ENCODE results near the gene DCDC1. TPM values are rescaled to one million over a fixed set of nuclear protein-coding genes. Genes with fewer than 3 reads are reported as not detected.

Gene DCDC1
- total RNA-seq, 2 experiments from 2014 or later: not detected

DNA sequence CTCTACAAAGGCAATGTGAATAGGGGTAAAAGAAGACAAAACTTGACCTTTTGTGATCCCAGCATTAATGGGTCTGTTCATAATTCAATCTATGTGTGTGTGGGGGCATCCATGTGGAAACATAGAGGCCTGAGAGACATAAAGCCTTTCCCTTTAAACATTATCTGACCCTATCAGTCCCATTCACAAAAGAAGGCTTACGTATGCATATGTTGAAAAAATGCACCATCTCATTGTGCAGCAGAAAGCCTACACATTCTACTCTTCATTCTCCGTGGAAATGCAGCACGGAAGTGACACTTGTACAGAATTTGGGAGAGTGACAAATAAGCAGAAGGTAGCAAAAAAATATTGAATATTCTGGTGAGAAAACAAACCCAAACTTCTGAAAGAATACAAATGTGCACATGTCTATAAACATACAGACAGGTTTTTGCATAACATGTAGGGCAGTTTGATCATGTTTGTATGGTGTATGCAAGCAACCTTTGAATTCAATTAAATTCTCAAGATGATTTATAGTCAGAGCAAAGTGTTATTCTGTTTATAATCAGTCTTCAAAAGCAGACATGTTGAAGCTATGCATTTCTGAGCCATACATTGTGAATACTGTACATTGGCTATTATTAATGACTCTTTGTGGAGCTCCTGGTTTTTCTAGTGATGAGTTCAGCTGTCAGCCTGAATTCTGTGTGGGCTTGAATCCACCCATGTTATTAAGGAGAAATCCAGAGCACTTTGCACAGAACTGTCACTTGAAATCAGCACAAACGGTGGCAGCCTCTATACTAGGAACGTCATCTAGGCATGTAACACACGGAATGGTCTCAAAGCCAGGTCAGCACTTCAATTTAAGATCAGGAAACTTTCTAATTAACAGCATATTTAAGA is 236.8 kb downstream of the DCDC1 start:
- no peaks in the 10 kb centered on the region for H3K9me3 Mint-ChIP-seq
- no peak overlapping the region for H3K4me3 Mint-ChIP-seq
- no peak overlapping the region for H3K27ac Mint-ChIP-seq
- DNase-seq (no peak), ATAC-seq (ENCODE audit: low read depth) (no peak)
- H3K36me3 Mint-ChIP-seq: no peaks in the 10 kb centered on the region
- no peaks in the 10 kb centered on the region for H3K4me1 Mint-ChIP-seq
- POLR2A ChIA-PET: no interaction called here
- H3K27me3 Mint-ChIP-seq: no peaks in the 10 kb centered on the region

GRCh38 chr11:31131760-31132159 is 237.8 kb downstream of the DCDC1 start:
- H3K4me3 Mint-ChIP-seq: no peak overlapping the region
- no peak for ATAC-seq (ENCODE audit: low read depth)
- no peak for DNase-seq

GRCh38 chr11:31127290-31127689 is 242.2 kb downstream of the DCDC1 start:
- Mint-ChIP-seq H3K27me3 (no peaks in the 10 kb centered on the region), H3K27ac (no peak overlapping the region), H3K36me3 (no peaks in the 10 kb centered on the region), H3K4me1 (no peaks in the 10 kb centered on the region), H3K4me3 (no peak overlapping the region), H3K9me3 (no peaks in the 10 kb centered on the region)
- POLR2A ChIA-PET: no interaction called here
- DNase-seq (no peak), ATAC-seq (ENCODE audit: low read depth) (no peak)

More at GRCh38 chr11:31131760-31132159, 237.8 kb downstream of the DCDC1 start:
- no peaks in the 10 kb centered on the region for H3K36me3 Mint-ChIP-seq
- H3K9me3 Mint-ChIP-seq: no peaks in the 10 kb centered on the region
- POLR2A ChIA-PET: no interaction called here
- no peaks in the 10 kb centered on the region for H3K4me1 Mint-ChIP-seq
- no peaks in the 10 kb centered on the region for H3K27me3 Mint-ChIP-seq
- no peak overlapping the region for H3K27ac Mint-ChIP-seq

DNA sequence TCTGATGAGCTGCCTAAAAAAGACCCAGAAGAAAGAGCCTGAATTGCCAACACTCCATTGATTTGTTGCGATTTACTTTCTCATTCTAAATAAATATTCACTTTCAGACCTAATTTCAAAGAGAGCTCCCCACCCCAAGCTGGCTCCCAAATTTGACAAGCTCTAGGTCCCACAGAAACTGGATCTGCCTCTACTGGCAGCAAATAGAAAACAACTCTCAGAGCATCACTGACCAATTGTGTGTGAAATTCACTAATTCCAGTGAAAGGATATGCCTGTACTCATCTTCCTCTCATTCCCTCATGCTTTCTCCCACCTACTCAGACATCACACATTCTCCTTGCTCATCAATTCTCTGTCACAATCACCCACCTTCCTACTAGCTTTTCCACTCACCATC is 249.1 kb downstream of the DCDC1 start:
- no peak overlapping the region for H3K4me3 Mint-ChIP-seq
- H3K27ac Mint-ChIP-seq: no peak overlapping the region
- DNase-seq (no peak), ATAC-seq (ENCODE audit: low read depth) (no peak)
- no peaks in the 10 kb centered on the region for H3K9me3 Mint-ChIP-seq
- H3K27me3 Mint-ChIP-seq: no peaks in the 10 kb centered on the region
- H3K36me3 Mint-ChIP-seq: no peaks in the 10 kb centered on the region
- POLR2A ChIA-PET: no interaction called here
- no peaks in the 10 kb centered on the region for H3K4me1 Mint-ChIP-seq

- Mint-ChIP-seq H3K4me1 (no peaks in the 10 kb centered on the region), H3K4me3 (no peak overlapping the region), H3K36me3 (no peaks in the 10 kb centered on the region), H3K27me3 (no peaks in the 10 kb centered on the region), H3K27ac (no peak overlapping the region), H3K9me3 (no peaks in the 10 kb centered on the region)
- POLR2A ChIA-PET: no interaction called here
- no peak for DNase-seq
- ATAC-seq (ENCODE audit: low read depth): no peak
Observed at GRCh38 chr11:31118566-31118965, 251.0 kb downstream of the DCDC1 start.

- Mint-ChIP-seq H3K27me3 (peaks cover 2% of the 10 kb centered on the region), H3K9me3 (no peaks in the 10 kb centered on the region), H3K4me1 (no peaks in the 10 kb centered on the region), H3K27ac (no peak overlapping the region), H3K36me3 (no peaks in the 10 kb centered on the region), H3K4me3 (no peak overlapping the region)
- DNase-seq (no peak), ATAC-seq (ENCODE audit: low read depth) (no peak)
- POLR2A ChIA-PET: no interaction called here
Observed at GRCh38 chr11:31117038-31117437, 252.5 kb downstream of the DCDC1 start.

GRCh38 chr11:31114442-31114841 is 255.1 kb downstream of the DCDC1 start:
- H3K9me3 Mint-ChIP-seq: no peaks in the 10 kb centered on the region
- DNase-seq (no peak), ATAC-seq (ENCODE audit: low read depth) (no peak)
- peaks cover 2% of the 10 kb centered on the region for H3K27me3 Mint-ChIP-seq
- no peak overlapping the region for H3K27ac Mint-ChIP-seq
- H3K4me3 Mint-ChIP-seq: no peak overlapping the region
- H3K4me1 Mint-ChIP-seq: no peaks in the 10 kb centered on the region
- H3K36me3 Mint-ChIP-seq: no peaks in the 10 kb centered on the region
- POLR2A ChIA-PET: no interaction called here

DNA sequence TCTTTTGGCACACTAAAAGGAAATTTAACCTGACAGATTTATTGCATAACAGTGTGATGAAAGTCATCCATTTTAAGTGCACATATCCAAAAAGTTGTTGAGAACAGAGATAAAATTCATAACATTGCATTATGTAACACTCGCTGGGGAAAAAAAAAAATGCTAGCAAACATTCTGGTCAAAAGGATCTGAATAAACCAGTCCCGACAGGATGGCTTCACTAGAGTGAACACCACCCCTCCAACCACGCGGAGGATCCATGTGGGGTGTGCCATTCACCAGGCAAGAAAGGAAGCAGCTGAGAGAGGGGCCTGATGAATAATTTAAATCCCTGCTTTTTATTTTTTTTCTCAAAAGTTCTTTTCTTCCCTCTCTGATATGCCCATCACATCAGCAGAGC is 258.7 kb downstream of the DCDC1 start:
- Mint-ChIP-seq H3K4me3 (no peak overlapping the region), H3K9me3 (no peaks in the 10 kb centered on the region), H3K4me1 (no peaks in the 10 kb centered on the region), H3K36me3 (no peaks in the 10 kb centered on the region), H3K27ac (no peak overlapping the region), H3K27me3 (peaks cover 4% of the 10 kb centered on the region)
- DNase-seq (no peak), ATAC-seq (ENCODE audit: low read depth) (no peak)
- POLR2A ChIA-PET: interaction anchor here (0.7 kb wide), 1 partner anchor 13 kb away, joined by 4 read pairs; no protein-coding TSS in a partner anchor

DNA sequence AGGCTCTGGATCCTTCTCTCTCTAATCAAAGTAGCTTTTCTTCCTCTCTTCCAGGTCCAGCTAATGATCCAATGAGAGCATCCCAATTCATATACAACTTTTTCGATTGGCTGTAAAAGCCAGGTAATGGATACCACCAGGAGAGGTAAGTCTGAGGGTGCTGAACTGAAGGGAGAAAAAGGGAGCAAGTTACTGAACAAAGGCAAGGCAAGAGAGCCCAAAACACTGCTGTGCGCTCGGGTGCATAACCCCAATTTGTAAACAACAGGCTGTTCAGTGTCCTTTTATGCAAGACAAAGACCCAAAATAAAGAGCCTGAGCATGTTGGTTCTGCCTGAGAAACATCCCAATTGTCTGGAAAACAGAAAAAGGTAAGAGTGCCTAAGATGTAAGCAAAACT is 260.1 kb downstream of the DCDC1 start:
- DNase-seq: no peak
- POLR2A ChIA-PET: no interaction called here
- H3K27ac Mint-ChIP-seq: no peak overlapping the region
- H3K36me3 Mint-ChIP-seq: no peaks in the 10 kb centered on the region
- H3K27me3 Mint-ChIP-seq: peaks cover 4% of the 10 kb centered on the region
- no peaks in the 10 kb centered on the region for H3K9me3 Mint-ChIP-seq
- no peak overlapping the region for H3K4me3 Mint-ChIP-seq
- H3K4me1 Mint-ChIP-seq: no peaks in the 10 kb centered on the region
- no peak for ATAC-seq (ENCODE audit: low read depth)

DNA sequence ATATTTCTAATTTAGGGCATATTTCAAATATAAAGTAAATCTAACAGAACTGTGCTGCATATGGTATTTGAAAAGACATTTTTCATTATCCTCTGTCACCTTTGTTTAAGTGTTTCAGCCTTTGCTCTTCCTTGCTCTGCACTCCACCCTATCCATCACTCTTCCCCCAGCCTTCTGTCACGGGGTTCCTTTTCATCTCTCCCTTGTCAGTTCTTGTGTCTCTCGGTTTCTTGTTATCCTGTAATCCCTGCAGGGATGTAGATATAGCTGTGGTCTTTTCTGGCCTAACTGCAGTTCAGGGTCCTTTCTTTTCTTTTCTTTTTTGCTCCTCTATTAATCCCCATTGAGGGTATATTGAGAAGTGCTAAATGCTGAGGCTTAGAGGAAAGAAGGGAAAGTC is 261.9 kb downstream of the DCDC1 start:
- H3K4me3 Mint-ChIP-seq: no peak overlapping the region
- ATAC-seq (ENCODE audit: low read depth) (no peak), DNase-seq (no peak)
- H3K27ac Mint-ChIP-seq: no peak overlapping the region
- peaks cover 4% of the 10 kb centered on the region for H3K27me3 Mint-ChIP-seq
- H3K36me3 Mint-ChIP-seq: no peaks in the 10 kb centered on the region
- no peaks in the 10 kb centered on the region for H3K4me1 Mint-ChIP-seq
- POLR2A ChIA-PET: no interaction called here
- H3K9me3 Mint-ChIP-seq: no peaks in the 10 kb centered on the region

GRCh38 chr11:31106968-31107576 is 262.5 kb downstream of the DCDC1 start:
- H3K9me3 Mint-ChIP-seq: no peaks in the 10 kb centered on the region
- ATAC-seq (ENCODE audit: low read depth) (peak; percentile 45), DNase-seq (peak; percentile 36)
- POLR2A ChIA-PET: no interaction called here
- H3K4me3 Mint-ChIP-seq: no peak overlapping the region
- H3K36me3 Mint-ChIP-seq: no peaks in the 10 kb centered on the region
- H3K4me1 Mint-ChIP-seq: no peaks in the 10 kb centered on the region
- peaks cover 2% of the 10 kb centered on the region for H3K27me3 Mint-ChIP-seq
- H3K27ac Mint-ChIP-seq: no peak overlapping the region

GRCh38 chr11:31106326-31106725 is 263.2 kb downstream of the DCDC1 start:
- H3K4me3 Mint-ChIP-seq: no peak overlapping the region
- H3K4me1 Mint-ChIP-seq: no peaks in the 10 kb centered on the region
- no peaks in the 10 kb centered on the region for H3K9me3 Mint-ChIP-seq
- no peaks in the 10 kb centered on the region for H3K36me3 Mint-ChIP-seq
- H3K27me3 Mint-ChIP-seq: peaks cover 2% of the 10 kb centered on the region
- H3K27ac Mint-ChIP-seq: no peak overlapping the region
- ATAC-seq (ENCODE audit: low read depth): no peak
- no peak for DNase-seq
- POLR2A ChIA-PET: no interaction called here

DNA sequence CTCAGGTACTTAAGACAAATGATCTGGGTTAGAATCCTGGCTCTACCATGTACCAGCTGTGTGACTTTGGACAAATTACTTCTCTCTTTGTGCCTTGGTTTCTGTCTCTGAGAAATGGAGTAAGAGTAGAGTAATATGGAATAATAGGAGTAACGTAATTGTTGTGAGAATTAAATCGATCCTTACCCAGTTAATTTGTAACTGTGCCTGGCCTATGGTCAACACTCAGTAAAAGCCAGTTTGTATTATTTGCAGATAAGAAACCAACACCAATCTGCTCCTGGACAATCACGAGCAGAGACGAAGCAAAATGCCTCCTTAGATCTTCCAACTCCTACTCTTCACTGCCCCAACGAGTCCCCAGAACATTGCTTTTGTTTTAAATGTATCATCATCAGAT is 266.7 kb downstream of the DCDC1 start:
- no peaks in the 10 kb centered on the region for H3K4me1 Mint-ChIP-seq
- POLR2A ChIA-PET: no interaction called here
- ATAC-seq (ENCODE audit: low read depth) (no peak), DNase-seq (no peak)
- H3K9me3 Mint-ChIP-seq: no peaks in the 10 kb centered on the region
- H3K36me3 Mint-ChIP-seq: no peaks in the 10 kb centered on the region
- H3K4me3 Mint-ChIP-seq: no peak overlapping the region
- no peak overlapping the region for H3K27ac Mint-ChIP-seq
- peaks cover 2% of the 10 kb centered on the region for H3K27me3 Mint-ChIP-seq

- Mint-ChIP-seq H3K27ac (no peak overlapping the region), H3K9me3 (no peaks in the 10 kb centered on the region), H3K4me1 (no peaks in the 10 kb centered on the region), H3K27me3 (peaks cover 2% of the 10 kb centered on the region), H3K36me3 (no peaks in the 10 kb centered on the region), H3K4me3 (no peak overlapping the region)
- POLR2A ChIA-PET: no interaction called here
- DNase-seq (no peak), ATAC-seq (ENCODE audit: low read depth) (no peak)
Observed at GRCh38 chr11:31102316-31102715, 267.2 kb downstream of the DCDC1 start.
